Panc1 (cell line): ENCODE measurements around the gene SLC5A2. TPM values are rescaled to one million over a fixed set of nuclear protein-coding genes. Genes with fewer than 3 reads are reported as not detected.

ENCODE experiments used
- ATAC-seq: fragments of 200-7000 bp; cut with Tn5 transposase; 2 replicates; pipeline ENCODE4 v1.9.1; 2020; ENCODE audit warnings: mild to moderate bottlenecking, moderate library complexity
- BruUV-seq: library from RNA; stranded (reverse); fragments of 400-500 nt; replicated peaks from 2 replicates; lab custom pipeline; 2021; lab: Mats Ljungman, UMichigan
- CTCF ChIA-PET: fragments of 300-600 bp; sonication (Branson Sonifier 250); formaldehyde crosslinking; loops from one replicate; lab custom pipeline; 2022; ENCODE audit warnings: antibody characterized with exemption; lab: Charles Lee
- POLR2A ChIA-PET: fragments of 300-600 bp; sonication (Branson Sonifier 250); formaldehyde crosslinking; loops from one replicate; lab custom pipeline; 2022; ENCODE audit warnings: antibody characterized with exemption; lab: Charles Lee
- DNase-seq: peaks from one replicate; pipeline ENCODE4 v3.0.0-alpha.2; 2010; ENCODE audit warnings: low read depth, low spot score
- H3K27ac ChIP-seq: 2 replicates; pipeline ENCODE4 v1.5.1; 2011; ENCODE audit warnings: mild to moderate bottlenecking, low read length, inconsistent platforms
- H3K27me3 ChIP-seq: fragments of 200-500 bp; sonication (Bioruptor generic); 2 replicates; pipeline ENCODE4 v1.6.0; 2014; ENCODE audit warnings: low read length, inconsistent platforms; ENCODE audit not compliant: control insufficient read depth, insufficient read depth
- H3K36me3 ChIP-seq: fragments of 200-500 bp; sonication (Bioruptor generic); 2 replicates; pipeline ENCODE4 v1.5.1; 2014; ENCODE audit warnings: inconsistent platforms, mild to moderate bottlenecking, low read length, moderate library complexity; ENCODE audit not compliant: control insufficient read depth, insufficient read depth
- H3K4me1 ChIP-seq: 2 replicates; pipeline ENCODE4 v1.5.1; 2011; ENCODE audit warnings: inconsistent platforms, mild to moderate bottlenecking, low read length, moderate library complexity; ENCODE audit not compliant: control insufficient read depth, insufficient read depth
- H3K4me3 ChIP-seq, 2 experiments: 2 replicates each; pipeline ENCODE4 v1.5.1; 2011 to 2012; ENCODE audit warnings: low read depth in 2 of 2, low read length in 2 of 2, mild to moderate bottlenecking in 2 of 2, inconsistent platforms in 1 of 2, moderate library complexity in 1 of 2
- H3K9me3 ChIP-seq: fragments of 200-500 bp; sonication (Bioruptor generic); 2 replicates; pipeline ENCODE4 v1.5.1; 2014; ENCODE audit warnings: low read depth, mild to moderate bottlenecking, inconsistent platforms, low read length, moderate library complexity; ENCODE audit not compliant: control insufficient read depth, insufficient read depth
- POLR2AphosphoS5 ChIP-seq: IDR thresholded peaks from 2 replicates; pipeline ENCODE4 v1.6.1; 2012; ENCODE audit warnings: mild to moderate bottlenecking, low read depth, low read length, moderate library complexity
- REST ChIP-seq, 2 experiments: IDR thresholded peaks; 2 replicates each; pipeline ENCODE4 v1.6.1; 2011 to 2012; ENCODE audit warnings: low read depth in 2 of 2, control low read depth in 1 of 2, low read length in 1 of 2, mild to moderate bottlenecking in 1 of 2, moderate library complexity in 1 of 2; ENCODE audit not compliant: insufficient read depth in 1 of 2
- SIN3A ChIP-seq: IDR thresholded peaks from 2 replicates; pipeline ENCODE4 v1.6.1; 2012; ENCODE audit warnings: low read depth, mild to moderate bottlenecking, low read length, moderate library complexity, borderline replicate concordance; ENCODE audit not compliant: insufficient read depth
- TCF7L2 ChIP-seq: IDR thresholded peaks from 2 replicates; pipeline ENCODE4 v1.6.1; 2011; ENCODE audit warnings: mild to moderate bottlenecking, low read depth, low read length, inconsistent platforms
- in situ Hi-C: cut with HindIII; loops from 2 replicates; pipeline ENCODE4 v1.10.0; 2016; ENCODE audit warnings: low sequenced_read_pairs, low pct_unique_long_range_greater_than_20kb
- intact Hi-C: fragments of 100-400 bp; cut with micrococcal nuclease; formaldehyde crosslinking; loops from one replicate; pipeline ENCODE4 v1.10.0; 2022; ENCODE audit not compliant: unreplicated experiment
- total RNA-seq: library from RNA; stranded (reverse); gene quantifications from one replicate; pipeline ENCODE4 v1.2.1, GENCODE V29; 2021; ENCODE audit not compliant: unreplicated experiment
- TF ChIP-seq, protein P1 (sequence below): fragments of 450-650 bp; IDR thresholded peaks from 2 replicates; pipeline ENCODE4 v1.5.1; 2017; ENCODE audit warnings: mild to moderate bottlenecking

SLC5A2 gene
- total RNA-seq, 1 experiment from 2014 or later: 0.15 TPM

- no peaks in the 10 kb centered on the region for H3K27me3 ChIP-seq
- no peak for ATAC-seq
- H3K36me3 ChIP-seq: no peaks in the 10 kb centered on the region; the same call in 1 of the 2 replicates
- no peak for DNase-seq
- ChIA-PET CTCF (no interaction called here), POLR2A (no interaction called here)
- H3K4me3 ChIP-seq: peak overlapping the region; percentile 57 to 72; a peak in 2 of 4 replicates
- TF ChIP-seq SIN3A (no peak), TCF7L2 (no peak), POLR2AphosphoS5 (no peak; the same call in 1 of the 2 replicates), REST (IDR thresholded peaks at IDR 0.05; ENCODE audit: insufficient read depth in 1 of 2, low read depth in 2 of 2, low read length in 1 of 2) (no peak)
- TF ChIP-seq, protein P1, sequence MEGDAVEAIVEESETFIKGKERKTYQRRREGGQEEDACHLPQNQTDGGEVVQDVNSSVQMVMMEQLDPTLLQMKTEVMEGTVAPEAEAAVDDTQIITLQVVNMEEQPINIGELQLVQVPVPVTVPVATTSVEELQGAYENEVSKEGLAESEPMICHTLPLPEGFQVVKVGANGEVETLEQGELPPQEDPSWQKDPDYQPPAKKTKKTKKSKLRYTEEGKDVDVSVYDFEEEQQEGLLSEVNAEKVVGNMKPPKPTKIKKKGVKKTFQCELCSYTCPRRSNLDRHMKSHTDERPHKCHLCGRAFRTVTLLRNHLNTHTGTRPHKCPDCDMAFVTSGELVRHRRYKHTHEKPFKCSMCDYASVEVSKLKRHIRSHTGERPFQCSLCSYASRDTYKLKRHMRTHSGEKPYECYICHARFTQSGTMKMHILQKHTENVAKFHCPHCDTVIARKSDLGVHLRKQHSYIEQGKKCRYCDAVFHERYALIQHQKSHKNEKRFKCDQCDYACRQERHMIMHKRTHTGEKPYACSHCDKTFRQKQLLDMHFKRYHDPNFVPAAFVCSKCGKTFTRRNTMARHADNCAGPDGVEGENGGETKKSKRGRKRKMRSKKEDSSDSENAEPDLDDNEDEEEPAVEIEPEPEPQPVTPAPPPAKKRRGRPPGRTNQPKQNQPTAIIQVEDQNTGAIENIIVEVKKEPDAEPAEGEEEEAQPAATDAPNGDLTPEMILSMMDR: no peak
- intact Hi-C loops (loop anchor here (10.0 kb wide), 1 partner anchor 186 kb away; no protein-coding TSS in a partner anchor), in situ Hi-C loops (no loop called here)
- H3K4me1 ChIP-seq: no peaks in the 10 kb centered on the region
- no peak overlapping the region for H3K27ac ChIP-seq
- no TSS peak for BruUV-seq
- no peaks in the 10 kb centered on the region for H3K9me3 ChIP-seq
Measured at GRCh38 chr16:31488468-31489297, 5.8 kb downstream of the SLC5A2 start.

DNA sequence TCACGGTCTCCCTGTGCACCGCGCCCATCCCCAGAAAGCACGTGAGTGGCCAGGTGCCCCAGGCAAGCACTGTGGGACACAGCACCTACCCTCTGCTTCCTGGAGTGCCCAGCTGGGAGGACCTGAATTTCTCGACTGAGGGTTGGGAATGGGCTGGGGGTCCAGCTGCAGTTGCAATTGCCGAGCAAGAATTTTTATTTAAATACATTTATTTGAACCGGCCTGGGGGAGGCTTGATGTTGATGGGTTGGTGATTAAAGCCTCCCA lies 6.3 kb downstream of the SLC5A2 start:
- CTCF ChIA-PET: no interaction called here
- POLR2A ChIA-PET: no interaction called here
- intact Hi-C loops: loop anchor here (10.0 kb wide), 1 partner anchor 186 kb away; no protein-coding TSS in a partner anchor

More for the DNA sequence above, 6.3 kb downstream of the SLC5A2 start:
- no peak overlapping the region for H3K4me3 ChIP-seq
- ATAC-seq (no peak), DNase-seq (no peak)
- TF ChIP-seq TCF7L2 (no peak), REST (IDR thresholded peaks at IDR 0.05; ENCODE audit: insufficient read depth in 1 of 2, low read depth in 2 of 2, low read length in 1 of 2) (no peak), SIN3A (no peak), POLR2AphosphoS5 (no peak)
- TF ChIP-seq, protein P1: no peak
- H3K27me3 ChIP-seq: no peaks in the 10 kb centered on the region
- no peaks in the 10 kb centered on the region for H3K4me1 ChIP-seq
- H3K9me3 ChIP-seq: no peaks in the 10 kb centered on the region
- H3K36me3 ChIP-seq: no peaks in the 10 kb centered on the region; the same call in 1 of the 2 replicates
- no TSS peak for BruUV-seq
- in situ Hi-C loops: no loop called here
- no peak overlapping the region for H3K27ac ChIP-seq
